ENCODE data around the gene CD83.

Gene CD83

DNA sequence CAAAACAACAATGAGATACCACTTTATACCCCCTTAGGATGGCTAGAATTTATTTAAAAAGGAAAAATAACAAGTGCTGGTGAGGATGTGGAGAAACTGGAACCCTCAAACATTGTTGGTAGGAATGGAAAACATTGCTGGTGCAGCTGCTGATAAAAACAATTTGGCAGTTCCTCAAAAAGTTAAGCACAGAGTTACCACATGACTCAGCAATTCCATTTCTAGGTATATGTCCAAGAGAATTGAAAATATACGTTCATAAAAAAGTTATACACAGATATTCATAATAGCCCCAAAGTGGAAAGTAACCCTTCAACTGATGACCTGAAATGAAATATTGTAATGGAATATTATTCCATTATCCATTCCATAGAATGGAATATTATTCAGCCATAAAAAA lies 55.0 kb downstream of the CD83 start:
- no peak overlapping the region for H2BK12ac ChIP-seq (ENCODE audit: low read length)
- H4K12ac ChIP-seq (ENCODE audit: low read depth, low read length) = no peak overlapping the region
- H3K14ac ChIP-seq (ENCODE audit: low read length) = no peak overlapping the region
- no peak overlapping the region for H4K8ac ChIP-seq (ENCODE audit: low read depth, low read length)
- H4K91ac ChIP-seq (ENCODE audit: low read depth, low read length) = no peak overlapping the region
- no peaks in the 10 kb centered on the region for H3K36me3 ChIP-seq (ENCODE audit: control insufficient read depth in 1 of 2, insufficient read depth in 2 of 2, low read length in 2 of 2)
- H3K4me1 ChIP-seq (ENCODE audit: control insufficient read depth in 1 of 2, insufficient read depth in 2 of 2, low read length in 2 of 2) = no peaks in the 10 kb centered on the region
- no peak overlapping the region for H2BK5ac ChIP-seq (ENCODE audit: low read depth, low read length, poor library complexity)
- no peak overlapping the region for H3K23ac ChIP-seq (ENCODE audit: low read length)
- no peak overlapping the region for H3K18ac ChIP-seq (ENCODE audit: low read length)
- H3K27me3 ChIP-seq (ENCODE audit: insufficient read depth, low read length) = no peaks in the 10 kb centered on the region
- H3K4ac ChIP-seq (ENCODE audit: low read depth, low read length) = no peak overlapping the region
- H3K79me2 ChIP-seq (ENCODE audit: control insufficient read depth, insufficient read depth, low read length, poor library complexity) = no peaks in the 10 kb centered on the region
- no peak overlapping the region for H2AK5ac ChIP-seq (ENCODE audit: low read length)
- peaks cover 2% of the 10 kb centered on the region for H3K9me3 ChIP-seq (ENCODE audit: insufficient read depth, low read depth, low read length)
- no peak overlapping the region for H3K27ac ChIP-seq (ENCODE audit: low read depth, low read length)
- no peaks in the 10 kb centered on the region for H3K79me1 ChIP-seq (ENCODE audit: low read length)
- WGBS (ENCODE audit: extremely low coverage, insufficient coverage, insufficient read length) = no CpG with 5 or more reads among the region's 1 CpG
- H3K9ac ChIP-seq (ENCODE audit: low read length) = no peak overlapping the region
- no peak overlapping the region for H3K4me2 ChIP-seq (ENCODE audit: low read length)
- H2BK120ac ChIP-seq (ENCODE audit: insufficient read depth, low read length, poor library complexity) = no peak overlapping the region
- DNase-seq = no peak
- no peak overlapping the region for H3K4me3 ChIP-seq (ENCODE audit: low read depth, low read length)
- no peak overlapping the region for H2AFZ ChIP-seq (ENCODE audit: insufficient read depth, low read length, poor library complexity)

DNA sequence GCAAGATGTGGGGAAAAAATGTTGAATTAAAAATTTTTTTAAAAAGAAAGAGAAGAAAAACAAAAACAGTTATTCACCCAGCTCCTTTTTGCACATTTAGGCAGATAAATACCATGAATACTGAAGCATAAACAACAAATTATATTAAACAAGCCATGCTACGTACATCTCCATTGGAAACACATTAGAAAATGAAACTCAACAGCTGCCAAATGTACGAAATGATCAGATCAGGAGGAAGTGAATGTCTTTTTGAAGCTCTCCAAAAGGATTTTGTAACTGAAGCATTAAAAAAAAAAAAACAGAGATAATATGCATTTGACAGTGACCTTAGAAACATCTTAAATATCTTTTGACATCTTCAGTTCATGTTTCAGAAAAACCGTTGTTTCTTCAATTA lies 56.7 kb downstream of the CD83 start:
- no peak overlapping the region for H3K4me2 ChIP-seq (ENCODE audit: low read length)
- no peak overlapping the region for H4K12ac ChIP-seq (ENCODE audit: low read depth, low read length)
- no peak overlapping the region for H4K91ac ChIP-seq (ENCODE audit: low read depth, low read length)
- no peaks in the 10 kb centered on the region for H3K27me3 ChIP-seq (ENCODE audit: insufficient read depth, low read length)
- no peak overlapping the region for H3K14ac ChIP-seq (ENCODE audit: low read length)
- no peak overlapping the region for H3K18ac ChIP-seq (ENCODE audit: low read length)
- H2BK120ac ChIP-seq (ENCODE audit: insufficient read depth, low read length, poor library complexity) = no peak overlapping the region
- no peak overlapping the region for H4K8ac ChIP-seq (ENCODE audit: low read depth, low read length)
- H2BK5ac ChIP-seq (ENCODE audit: low read depth, low read length, poor library complexity) = no peak overlapping the region
- no peak overlapping the region for H2AK5ac ChIP-seq (ENCODE audit: low read length)
- DNase-seq = no peak
- H3K4me1 ChIP-seq (ENCODE audit: control insufficient read depth in 1 of 2, insufficient read depth in 2 of 2, low read length in 2 of 2) = no peaks in the 10 kb centered on the region
- WGBS (ENCODE audit: extremely low coverage, insufficient coverage, insufficient read length) = no CpG with 5 or more reads among the region's 3 CpGs
- no peaks in the 10 kb centered on the region for H3K79me1 ChIP-seq (ENCODE audit: low read length)
- no peaks in the 10 kb centered on the region for H3K79me2 ChIP-seq (ENCODE audit: control insufficient read depth, insufficient read depth, low read length, poor library complexity)
- no peak overlapping the region for H3K23ac ChIP-seq (ENCODE audit: low read length)
- no peak overlapping the region for H3K4ac ChIP-seq (ENCODE audit: low read depth, low read length)
- no peaks in the 10 kb centered on the region for H3K36me3 ChIP-seq (ENCODE audit: control insufficient read depth in 1 of 2, insufficient read depth in 2 of 2, low read length in 2 of 2)
- H3K4me3 ChIP-seq (ENCODE audit: low read depth, low read length) = no peak overlapping the region
- H3K27ac ChIP-seq (ENCODE audit: low read depth, low read length) = no peak overlapping the region
- H2AFZ ChIP-seq (ENCODE audit: insufficient read depth, low read length, poor library complexity) = no peak overlapping the region
- H3K9me3 ChIP-seq (ENCODE audit: insufficient read depth, low read depth, low read length) = peaks cover 1% of the 10 kb centered on the region
- no peak overlapping the region for H2BK12ac ChIP-seq (ENCODE audit: low read length)
- no peak overlapping the region for H3K9ac ChIP-seq (ENCODE audit: low read length)

DNA sequence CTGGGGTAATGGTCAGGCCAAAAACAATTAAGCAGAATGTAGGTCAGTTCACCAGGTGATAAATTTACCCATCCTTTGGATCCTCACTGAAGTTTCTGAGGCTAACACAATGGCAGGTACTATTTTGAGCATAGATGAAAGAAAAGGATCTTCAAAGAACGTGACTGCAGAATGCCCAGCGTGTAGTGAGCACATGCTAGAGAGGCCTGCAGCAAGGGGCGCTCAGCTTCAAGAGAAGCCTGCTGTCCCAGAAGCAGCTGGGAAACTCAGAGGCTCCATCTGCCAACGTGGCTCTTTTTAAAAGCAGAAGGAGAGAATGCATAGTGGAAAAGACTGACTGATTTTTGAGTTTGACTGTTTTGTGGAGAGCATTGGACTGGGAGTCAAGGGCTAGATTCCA lies 57.4 kb downstream of the CD83 start:
- no peak overlapping the region for H3K4me2 ChIP-seq (ENCODE audit: low read length)
- H2BK12ac ChIP-seq (ENCODE audit: low read length) = no peak overlapping the region
- H3K79me2 ChIP-seq (ENCODE audit: control insufficient read depth, insufficient read depth, low read length, poor library complexity) = no peaks in the 10 kb centered on the region
- H4K8ac ChIP-seq (ENCODE audit: low read depth, low read length) = no peak overlapping the region
- H2BK120ac ChIP-seq (ENCODE audit: insufficient read depth, low read length, poor library complexity) = no peak overlapping the region
- no peak overlapping the region for H4K12ac ChIP-seq (ENCODE audit: low read depth, low read length)
- no peak for DNase-seq
- no peak overlapping the region for H3K4me3 ChIP-seq (ENCODE audit: low read depth, low read length)
- H4K91ac ChIP-seq (ENCODE audit: low read depth, low read length) = no peak overlapping the region
- H2AK5ac ChIP-seq (ENCODE audit: low read length) = no peak overlapping the region
- H3K18ac ChIP-seq (ENCODE audit: low read length) = no peak overlapping the region
- no peak overlapping the region for H2AFZ ChIP-seq (ENCODE audit: insufficient read depth, low read length, poor library complexity)
- H3K14ac ChIP-seq (ENCODE audit: low read length) = no peak overlapping the region
- no peaks in the 10 kb centered on the region for H3K79me1 ChIP-seq (ENCODE audit: low read length)
- no peaks in the 10 kb centered on the region for H3K9me3 ChIP-seq (ENCODE audit: insufficient read depth, low read depth, low read length)
- WGBS (ENCODE audit: extremely low coverage, insufficient coverage, insufficient read length) = no CpG with 5 or more reads among the region's 4 CpGs
- no peak overlapping the region for H3K4ac ChIP-seq (ENCODE audit: low read depth, low read length)
- no peak overlapping the region for H3K27ac ChIP-seq (ENCODE audit: low read depth, low read length)
- H2BK5ac ChIP-seq (ENCODE audit: low read depth, low read length, poor library complexity) = no peak overlapping the region
- H3K36me3 ChIP-seq (ENCODE audit: control insufficient read depth in 1 of 2, insufficient read depth in 2 of 2, low read length in 2 of 2) = no peaks in the 10 kb centered on the region
- H3K27me3 ChIP-seq (ENCODE audit: insufficient read depth, low read length) = no peaks in the 10 kb centered on the region
- no peak overlapping the region for H3K9ac ChIP-seq (ENCODE audit: low read length)
- no peak overlapping the region for H3K23ac ChIP-seq (ENCODE audit: low read length)
- no peaks in the 10 kb centered on the region for H3K4me1 ChIP-seq (ENCODE audit: control insufficient read depth in 1 of 2, insufficient read depth in 2 of 2, low read length in 2 of 2)

DNA sequence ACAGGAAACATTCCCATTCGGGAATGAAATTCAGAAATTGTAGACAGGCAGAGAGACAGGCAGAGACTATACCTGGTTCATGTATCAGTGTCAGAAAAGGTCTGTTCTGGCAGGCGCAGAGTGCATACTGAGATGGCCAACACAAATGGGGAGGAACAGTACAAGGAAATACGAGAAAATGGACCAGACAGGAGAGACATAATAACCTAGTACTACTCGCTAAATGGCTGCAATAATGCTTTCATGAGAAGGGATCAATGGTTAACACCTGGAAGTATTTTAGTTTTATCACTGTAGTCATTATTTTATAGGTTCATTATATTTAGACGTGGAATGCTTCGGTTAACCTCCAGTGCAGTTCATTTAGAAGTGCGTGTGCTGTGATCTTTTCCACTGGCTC lies 58.9 kb downstream of the CD83 start:
- H2BK120ac ChIP-seq (ENCODE audit: insufficient read depth, low read length, poor library complexity) = no peak overlapping the region

More for the DNA sequence above, 58.9 kb downstream of the CD83 start:
- WGBS (ENCODE audit: extremely low coverage, insufficient coverage, insufficient read length) = no CpG with 5 or more reads among the region's 7 CpGs
- no peak overlapping the region for H3K4me2 ChIP-seq (ENCODE audit: low read length)
- no peak overlapping the region for H3K18ac ChIP-seq (ENCODE audit: low read length)
- H3K4me3 ChIP-seq (ENCODE audit: low read depth, low read length) = no peak overlapping the region
- no peaks in the 10 kb centered on the region for H3K79me2 ChIP-seq (ENCODE audit: control insufficient read depth, insufficient read depth, low read length, poor library complexity)
- no peaks in the 10 kb centered on the region for H3K79me1 ChIP-seq (ENCODE audit: low read length)
- H3K14ac ChIP-seq (ENCODE audit: low read length) = no peak overlapping the region
- H3K9ac ChIP-seq (ENCODE audit: low read length) = no peak overlapping the region
- H2AFZ ChIP-seq (ENCODE audit: insufficient read depth, low read length, poor library complexity) = no peak overlapping the region
- no peak overlapping the region for H2BK5ac ChIP-seq (ENCODE audit: low read depth, low read length, poor library complexity)
- H4K12ac ChIP-seq (ENCODE audit: low read depth, low read length) = no peak overlapping the region
- H4K8ac ChIP-seq (ENCODE audit: low read depth, low read length) = no peak overlapping the region
- no peaks in the 10 kb centered on the region for H3K36me3 ChIP-seq (ENCODE audit: control insufficient read depth in 1 of 2, insufficient read depth in 2 of 2, low read length in 2 of 2)
- H3K4me1 ChIP-seq (ENCODE audit: control insufficient read depth in 1 of 2, insufficient read depth in 2 of 2, low read length in 2 of 2) = no peaks in the 10 kb centered on the region
- H3K27me3 ChIP-seq (ENCODE audit: insufficient read depth, low read length) = no peaks in the 10 kb centered on the region
- no peaks in the 10 kb centered on the region for H3K9me3 ChIP-seq (ENCODE audit: insufficient read depth, low read depth, low read length)
- no peak overlapping the region for H2BK12ac ChIP-seq (ENCODE audit: low read length)
- H3K4ac ChIP-seq (ENCODE audit: low read depth, low read length) = no peak overlapping the region
- DNase-seq = no peak
- H4K91ac ChIP-seq (ENCODE audit: low read depth, low read length) = no peak overlapping the region
- H3K27ac ChIP-seq (ENCODE audit: low read depth, low read length) = no peak overlapping the region
- no peak overlapping the region for H2AK5ac ChIP-seq (ENCODE audit: low read length)
- no peak overlapping the region for H3K23ac ChIP-seq (ENCODE audit: low read length)

Measured in trophoblast cell (in vitro differentiated cells and primary cell).